ENCODE results near the gene PKDREJ. TPM values are rescaled to one million over a fixed set of nuclear protein-coding genes. Genes with fewer than 3 reads are reported as not detected.
"Not testable (repeated sequence)": the region's sequence is repeated elsewhere in the genome, so short reads cannot be mapped to it uniquely, and the experiment has no call there.

Gene PKDREJ
- total RNA-seq, 2 experiments from 2014 or later, result not detected

DNA sequence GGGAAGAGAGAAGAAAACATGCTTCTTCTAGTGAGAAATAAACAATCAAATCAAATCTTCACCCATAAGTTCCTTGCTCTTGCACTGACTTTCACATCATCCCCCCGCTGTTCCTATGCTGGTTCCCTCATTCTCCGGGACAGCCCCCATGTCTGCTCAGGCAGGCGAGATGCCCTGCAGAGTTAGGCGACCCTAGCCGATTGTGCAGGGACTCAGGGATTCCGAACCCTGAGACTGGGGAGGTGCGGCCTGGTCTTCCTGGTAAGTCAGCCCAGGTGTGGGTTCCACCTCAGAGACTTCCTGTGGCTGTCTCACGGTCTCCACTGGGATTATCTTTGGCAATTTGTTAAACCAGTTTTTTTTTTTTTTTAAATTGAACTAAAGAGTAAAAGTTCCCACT is 11.2 kb upstream of the PKDREJ start:
- peaks cover 3% of the 10 kb centered on the region for H3K4me1 Mint-ChIP-seq
- H3K27me3 Mint-ChIP-seq, result no peaks in the 10 kb centered on the region
- CTCF ChIA-PET, result no interaction called here
- no peaks in the 10 kb centered on the region for H3K9me3 Mint-ChIP-seq (ENCODE audit: low read depth)
- no peak for DNase-seq
- intact Hi-C loops (cut with DNase I, micrococcal nuclease), result no loop called here
- no peak overlapping the region for H3K4me3 Mint-ChIP-seq
- H3K36me3 Mint-ChIP-seq (ENCODE audit: low read depth), result peaks cover 10% of the 10 kb centered on the region
- POLR2A ChIA-PET, result no interaction called here
- no peak overlapping the region for H3K27ac Mint-ChIP-seq
- no peak for ATAC-seq

DNA sequence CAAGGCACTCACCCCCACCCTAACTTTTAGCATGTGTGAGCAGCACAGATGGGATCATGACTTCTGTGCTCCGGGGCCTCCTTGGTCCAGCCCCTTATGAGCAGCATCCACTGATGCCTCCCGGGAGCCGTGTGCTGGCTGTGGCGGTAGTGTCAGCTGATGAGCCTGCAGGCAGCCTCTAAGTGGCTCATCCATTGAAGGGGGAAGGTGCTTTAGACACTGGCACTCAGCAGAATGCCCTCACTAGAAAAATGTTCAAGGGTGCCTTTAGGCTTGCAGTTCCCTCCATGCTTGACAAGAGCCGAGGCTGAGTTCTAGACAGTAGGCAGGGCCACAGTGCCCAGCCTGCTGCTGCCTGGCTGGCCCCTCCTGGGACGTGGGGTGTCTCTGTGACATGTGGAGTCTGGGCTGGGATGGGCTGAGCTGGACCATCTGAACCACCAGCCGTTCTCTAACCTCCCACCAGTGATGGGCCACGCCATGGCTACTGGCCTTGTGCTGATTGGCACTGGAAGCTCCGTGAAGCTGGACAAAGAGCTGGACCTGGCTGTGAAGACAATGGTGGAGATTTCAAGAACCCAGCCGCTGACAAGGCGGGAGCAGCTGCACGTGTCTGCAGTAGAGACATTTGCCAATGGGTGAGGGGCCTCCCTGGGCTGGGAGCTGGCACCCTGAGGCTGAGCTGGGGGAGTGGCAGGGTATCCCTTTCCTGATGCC is 10.4 kb upstream of the PKDREJ start:
- no peak for ATAC-seq
- Mint-ChIP-seq H3K27me3 (no peaks in the 10 kb centered on the region), H3K4me3 (no peak overlapping the region), H3K4me1 (peaks cover 3% of the 10 kb centered on the region), H3K36me3 (ENCODE audit: low read depth) (peaks cover 10% of the 10 kb centered on the region), H3K9me3 (ENCODE audit: low read depth) (no peaks in the 10 kb centered on the region), H3K27ac (no peak overlapping the region)
- intact Hi-C loops (cut with DNase I, micrococcal nuclease), result no loop called here
- no peak for DNase-seq
- ChIA-PET POLR2A (no interaction called here), CTCF (interaction anchor here (0.7 kb wide), 1 partner anchor 89 kb away, joined by 3 read pairs; no protein-coding TSS in a partner anchor)

GRCh38 chr22:46272762-46273431 is 9.8 kb upstream of the PKDREJ start:
- no peak overlapping the region for H3K27ac Mint-ChIP-seq
- ChIA-PET CTCF (interaction anchor here (0.7 kb wide), 2 partner anchors 40 to 88 kb away, joined by 3 read pairs; no protein-coding TSS in a partner anchor), POLR2A (no interaction called here)
- DNase-seq (no peak), ATAC-seq (no peak)
- H3K27me3 Mint-ChIP-seq, result no peaks in the 10 kb centered on the region
- intact Hi-C loops (cut with DNase I, micrococcal nuclease), result no loop called here
- H3K4me3 Mint-ChIP-seq, result no peak overlapping the region
- peaks cover 10% of the 10 kb centered on the region for H3K36me3 Mint-ChIP-seq (ENCODE audit: low read depth)
- peaks cover 6% of the 10 kb centered on the region for H3K4me1 Mint-ChIP-seq
- H3K9me3 Mint-ChIP-seq (ENCODE audit: low read depth), result no peaks in the 10 kb centered on the region

GRCh38 chr22:46272196-46272595 is 9.1 kb upstream of the PKDREJ start:
- Mint-ChIP-seq H3K27ac (no peak overlapping the region), H3K27me3 (peaks cover 3% of the 10 kb centered on the region), H3K9me3 (ENCODE audit: low read depth) (no peaks in the 10 kb centered on the region), H3K36me3 (ENCODE audit: low read depth) (peaks cover 8% of the 10 kb centered on the region), H3K4me3 (no peak overlapping the region), H3K4me1 (peaks cover 10% of the 10 kb centered on the region)
- CTCF ChIA-PET, result interaction anchor here (0.7 kb wide), 1 partner anchor 40 kb away, joined by 3 read pairs; no protein-coding TSS in a partner anchor
- intact Hi-C loops (cut with DNase I, micrococcal nuclease), result no loop called here
- POLR2A ChIA-PET, result no interaction called here
- ATAC-seq (no peak), DNase-seq (no peak)

DNA sequence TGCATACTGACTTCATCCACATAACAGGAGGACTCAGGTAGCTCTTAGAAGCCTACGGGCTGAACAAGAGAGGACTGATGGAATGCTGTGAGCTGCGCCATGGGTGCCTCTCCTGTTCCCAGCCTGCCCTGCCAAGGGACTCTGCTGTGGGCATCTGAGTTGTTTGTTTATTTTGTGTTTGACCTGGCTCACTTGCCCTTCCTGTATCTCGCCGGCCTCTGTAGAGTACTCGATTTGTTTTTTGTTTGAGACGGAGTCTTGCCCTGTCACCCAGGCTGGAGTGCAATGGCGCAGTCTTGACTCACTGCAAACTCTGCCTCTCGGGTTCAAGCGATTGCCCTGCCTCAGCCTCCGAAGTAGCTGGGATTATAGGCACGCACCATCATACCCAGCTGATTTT is 6.4 kb upstream of the PKDREJ start:
- CTCF ChIA-PET, result interaction anchor here (0.7 kb wide), 1 partner anchor 264 kb away, joined by 3 read pairs; no protein-coding TSS in a partner anchor
- H3K9me3 Mint-ChIP-seq (ENCODE audit: low read depth), result no peaks in the 10 kb centered on the region
- H3K36me3 Mint-ChIP-seq (ENCODE audit: low read depth), result peaks cover 3% of the 10 kb centered on the region
- H3K4me1 Mint-ChIP-seq, result peaks cover 11% of the 10 kb centered on the region
- DNase-seq (no peak), ATAC-seq (no peak)
- peak overlapping the region; percentile 15 for H3K4me3 Mint-ChIP-seq
- POLR2A ChIA-PET, result no interaction called here
- intact Hi-C loops (cut with DNase I, micrococcal nuclease), result no loop called here
- H3K27ac Mint-ChIP-seq, result peak overlapping the region; percentile 19
- H3K27me3 Mint-ChIP-seq, result peaks cover 20% of the 10 kb centered on the region

GRCh38 chr22:46267431-46268279 is 4.5 kb upstream of the PKDREJ start, which contains the start of gene TTC38:
TSS of gene TTC38 (plus strand) at chr22:46268008. CDS start at chr22:46268040, 32 bp downstream.
- intact Hi-C loops (cut with DNase I, micrococcal nuclease), result loop anchor here in 1 of 2 experiments (1.0 kb wide), 3 partner anchors 17 to 117 kb away; partner anchors contain the start of genes CDPF1, GTSE1 and PPARA
- ChIA-PET CTCF (interaction anchor here (0.6 to 1.2 kb wide), 5 partner anchors 20 to 861 kb away, joined by 3 to 5 read pairs (median 3); no protein-coding TSS in a partner anchor), POLR2A (no interaction called here)
- ATAC-seq, result peak; percentile 85
- no peak within 1 kb of the TSS for H3K27ac Mint-ChIP-seq
- peak within 1 kb of the TSS; percentile 80 for H3K4me3 Mint-ChIP-seq
- H3K27me3 Mint-ChIP-seq, result peaks cover 33% of the 10 kb centered on the region
- peak; percentile 61 for DNase-seq
- H3K36me3 Mint-ChIP-seq (ENCODE audit: low read depth), result peaks cover 3% of the 10 kb centered on the region
- H3K4me1 Mint-ChIP-seq, result peaks cover 11% of the 10 kb centered on the region
- no peaks in the 10 kb centered on the region for H3K9me3 Mint-ChIP-seq (ENCODE audit: low read depth)

DNA sequence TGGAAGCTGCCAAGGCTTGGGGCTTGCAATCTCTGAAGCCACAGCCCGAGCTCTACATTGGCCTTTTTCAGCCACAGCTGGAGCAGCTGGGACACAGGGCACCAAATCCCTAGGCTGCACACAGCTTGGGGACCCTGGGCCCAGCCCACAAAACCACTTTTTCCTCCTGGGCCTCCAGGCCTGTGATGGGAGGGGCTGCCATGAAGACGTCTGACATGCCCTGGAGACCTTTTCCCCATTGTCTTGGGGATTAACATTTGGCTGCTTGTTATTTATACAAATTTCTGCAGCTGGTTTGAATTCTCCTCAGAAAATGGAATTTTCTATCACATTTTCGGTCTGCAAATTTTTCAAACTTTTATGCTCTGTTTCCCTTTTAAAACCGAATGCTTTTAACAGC is 2.5 kb upstream of the PKDREJ start:
- Mint-ChIP-seq H3K27me3 (peaks cover 52% of the 10 kb centered on the region), H3K4me1 (peaks cover 14% of the 10 kb centered on the region)
- H3K27ac Mint-ChIP-seq; ATAC-seq; intact Hi-C loops (cut with DNase I, micrococcal nuclease); POLR2A ChIA-PET; CTCF ChIA-PET; H3K9me3 Mint-ChIP-seq (ENCODE audit: low read depth); H3K4me3 Mint-ChIP-seq; H3K36me3 Mint-ChIP-seq (ENCODE audit: low read depth); DNase-seq: not testable (repeated sequence)

GRCh38 chr22:46264520-46264919 is 1.4 kb upstream of the PKDREJ start:
- POLR2A ChIA-PET; intact Hi-C loops (cut with DNase I, micrococcal nuclease); H3K27ac Mint-ChIP-seq; DNase-seq; H3K36me3 Mint-ChIP-seq (ENCODE audit: low read depth); H3K9me3 Mint-ChIP-seq (ENCODE audit: low read depth); CTCF ChIA-PET; ATAC-seq; H3K4me3 Mint-ChIP-seq: not testable (repeated sequence)
- Mint-ChIP-seq H3K27me3 (peaks cover 59% of the 10 kb centered on the region), H3K4me1 (peaks cover 12% of the 10 kb centered on the region)

GRCh38 chr22:46262449-46263215 is 511 bp downstream of the PKDREJ start:
- Mint-ChIP-seq H3K4me1 (peaks cover 8% of the 10 kb centered on the region), H3K36me3 (ENCODE audit: low read depth) (peaks cover 3% of the 10 kb centered on the region), H3K4me3 (no peak overlapping the region), H3K27ac (no peak overlapping the region), H3K9me3 (ENCODE audit: low read depth) (no peaks in the 10 kb centered on the region), H3K27me3 (peaks cover 64% of the 10 kb centered on the region)
- intact Hi-C loops (cut with DNase I, micrococcal nuclease), result no loop called here
- DNase-seq (peak; percentile 72), ATAC-seq (peak; percentile 63)
- CTCF ChIA-PET, result no interaction called here
- POLR2A ChIA-PET, result no interaction called here

- Mint-ChIP-seq H3K27me3 (peaks cover 45% of the 10 kb centered on the region), H3K4me1 (peaks cover 3% of the 10 kb centered on the region), H3K36me3 (ENCODE audit: low read depth) (no peaks in the 10 kb centered on the region), H3K27ac (no peak overlapping the region), H3K4me3 (no peak overlapping the region), H3K9me3 (ENCODE audit: low read depth) (no peaks in the 10 kb centered on the region)
- intact Hi-C loops (cut with DNase I, micrococcal nuclease), result no loop called here
- POLR2A ChIA-PET, result no interaction called here
- CTCF ChIA-PET, result no interaction called here
- no peak for ATAC-seq
- no peak for DNase-seq
These were observed 3.1 kb downstream of the PKDREJ start for GRCh38 chr22:46260038-46260437.

- ChIA-PET CTCF (no interaction called here), POLR2A (no interaction called here)
- no peaks in the 10 kb centered on the region for H3K36me3 Mint-ChIP-seq (ENCODE audit: low read depth)
- intact Hi-C loops (cut with DNase I, micrococcal nuclease), result no loop called here
- no peak overlapping the region for H3K4me3 Mint-ChIP-seq
- DNase-seq (no peak), ATAC-seq (no peak)
- no peak overlapping the region for H3K27ac Mint-ChIP-seq
- peaks cover 41% of the 10 kb centered on the region for H3K27me3 Mint-ChIP-seq
- peaks cover under 1% of the 10 kb centered on the region for H3K9me3 Mint-ChIP-seq (ENCODE audit: low read depth)
- peaks cover 6% of the 10 kb centered on the region for H3K4me1 Mint-ChIP-seq
These were observed 3.8 kb downstream of the PKDREJ start for GRCh38 chr22:46259374-46259773.

All from activated CD4-positive, alpha-beta T cell treated with anti-CD3 and anti-CD28 coated beads for 36 hours (primary cell).